Amygdala (tissue), 56 donors: ENCODE results near the gene C1QTNF1.

ENCODE experiments used
- DNase-seq, 56 donors: peaks; one replicate each; lab custom pipeline; 2025; lab: John Stamatoyannopoulos, UW

Gene C1QTNF1

GRCh38 chr17:78992542-78993212 is 31.3 kb upstream of the C1QTNF1 start:
- DNase-seq = no peak

GRCh38 chr17:78993241-78993956 is 30.6 kb upstream of the C1QTNF1 start:
- peak in 19 of 56 donors; percentile 6 to 66 (median 31) for DNase-seq

GRCh38 chr17:78993981-78994671 is 29.8 kb upstream of the C1QTNF1 start:
- DNase-seq = no peak

- DNase-seq = no peak
Observed at GRCh38 chr17:78995022-78995760, 28.8 kb upstream of the C1QTNF1 start.

- DNase-seq = peak in 3 of 56 donors; percentile 16 to 61 (median 26)
Observed at GRCh38 chr17:78995761-78996451, 28.1 kb upstream of the C1QTNF1 start.

- no peak for DNase-seq
Observed at GRCh38 chr17:78996781-78997201, 27.2 kb upstream of the C1QTNF1 start.

- DNase-seq = no peak
Observed at GRCh38 chr17:78997231-78997741, 26.7 kb upstream of the C1QTNF1 start.

GRCh38 chr17:78997881-78998280 is 26.1 kb upstream of the C1QTNF1 start:
- no peak for DNase-seq

- peak in 9 of 56 donors; percentile 20 to 37 (median 31) for DNase-seq
Observed at GRCh38 chr17:78998311-78999055, 25.5 kb upstream of the C1QTNF1 start.

GRCh38 chr17:78999056-78999768 is 24.8 kb upstream of the C1QTNF1 start:
- no peak for DNase-seq

- no peak for DNase-seq
Observed at GRCh38 chr17:78999947-79000395, 24.0 kb upstream of the C1QTNF1 start.

- DNase-seq = no peak
Observed at GRCh38 chr17:79000396-79001189, 23.4 kb upstream of the C1QTNF1 start.

GRCh38 chr17:79001190-79002020 is 22.6 kb upstream of the C1QTNF1 start:
- no peak for DNase-seq

- no peak for DNase-seq
Observed at GRCh38 chr17:79002291-79002690, 21.7 kb upstream of the C1QTNF1 start.

GRCh38 chr17:79002796-79003593 is 21.0 kb upstream of the C1QTNF1 start:
- no peak for DNase-seq
